Activated CD4-positive, alpha-beta T cell treated with anti-CD3 and anti-CD28 coated beads for 24 hours (primary cell): ENCODE measurements around the gene RFFL.
A peak's percentile ranks its signal among the peaks of the same experiment; 100 is the strongest.

Experiments used
- DNase-seq, 2 donors: peaks; one replicate each; pipeline ENCODE4 v3.0.0-alpha.2; 2020; ENCODE audit warnings: low read depth in 2 of 2

Gene RFFL

GRCh38 chr17:34974794-34975785, 88.4 kb downstream of the RFFL start:
- DNase-seq, result no peak

- no peak for DNase-seq
Observed at GRCh38 chr17:34974179-34974578, 89.3 kb downstream of the RFFL start.

GRCh38 chr17:34961093-34961911, 102.2 kb downstream of the RFFL start, which contains the start of the genes CCT6B and ZNF830:
TSS of gene CCT6B (minus strand) at chr17:34961460. CDS start at chr17:34961393, 67 bp downstream.
TSS of gene ZNF830 (plus strand) at chr17:34961540. CDS start at chr17:34961567, 27 bp downstream.
- peak; percentile 77 to 79 for DNase-seq

- no peak for DNase-seq
Observed at GRCh38 chr17:34958438-34958837, 105.1 kb downstream of the RFFL start.
